Measurements from ENCODE around the gene MYH11.

Gene MYH11

DNA sequence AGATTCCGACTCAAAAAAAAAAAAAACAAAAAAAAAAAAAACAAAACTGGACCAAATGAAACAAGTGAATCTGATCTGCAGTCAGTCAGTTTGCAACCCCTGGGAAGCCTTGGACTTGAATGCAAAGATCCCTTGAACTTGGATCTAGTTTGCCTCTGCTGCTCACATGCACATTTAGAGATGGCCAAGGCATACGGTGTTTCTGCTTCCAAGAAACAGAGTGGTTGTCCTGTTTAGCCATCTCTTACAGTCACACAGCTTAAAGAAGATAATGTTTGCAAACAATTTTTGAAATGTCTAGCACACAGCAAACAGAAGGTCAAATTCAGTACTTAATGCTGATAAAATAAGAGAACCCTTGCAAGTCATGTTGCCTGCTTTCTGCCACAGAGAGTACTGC, 202.2 kb downstream of the MYH11 start:
- DNase-seq: no peak

DNA sequence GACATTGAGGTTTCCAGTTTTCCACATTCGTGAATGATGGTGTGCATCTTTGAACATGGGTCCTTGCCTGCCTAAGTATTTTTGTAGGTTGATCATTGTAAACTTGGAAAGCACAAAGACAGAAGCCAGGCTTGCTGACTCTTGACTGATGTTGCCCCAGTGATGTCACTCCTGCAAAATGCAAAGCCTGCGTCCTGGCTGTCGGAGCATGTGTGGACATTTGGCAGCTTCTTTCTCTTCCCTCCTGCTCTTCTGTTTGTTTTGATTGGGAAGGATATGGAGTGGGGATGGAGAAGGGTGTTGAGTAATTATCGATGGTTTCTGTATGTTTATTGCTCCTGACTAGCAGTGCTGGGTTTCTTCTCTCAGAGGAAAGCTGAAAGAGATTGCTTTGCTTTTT, 203.6 kb downstream of the MYH11 start:
- DNase-seq: no peak
